OCI-M1 (cell line): ENCODE results near the gene CALHM4.

Experiments
- DNase-seq: peaks from one replicate; lab custom pipeline; 2025; lab: John Stamatoyannopoulos, UW

The CALHM4 gene, protein sequence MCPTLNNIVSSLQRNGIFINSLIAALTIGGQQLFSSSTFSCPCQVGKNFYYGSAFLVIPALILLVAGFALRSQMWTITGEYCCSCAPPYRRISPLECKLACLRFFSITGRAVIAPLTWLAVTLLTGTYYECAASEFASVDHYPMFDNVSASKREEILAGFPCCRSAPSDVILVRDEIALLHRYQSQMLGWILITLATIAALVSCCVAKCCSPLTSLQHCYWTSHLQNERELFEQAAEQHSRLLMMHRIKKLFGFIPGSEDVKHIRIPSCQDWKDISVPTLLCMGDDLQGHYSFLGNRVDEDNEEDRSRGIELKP

GRCh38 chr6:116553451-116553850 is at the start of gene CALHM4:
Gene CALHM4 (plus strand): TSS chr6:116553751. CDS start chr6:116553794, 43 bp downstream.
- no peak for DNase-seq

- no peak for DNase-seq
Measured at GRCh38 chr6:116507324-116507723, 46.2 kb upstream of the CALHM4 start.

GRCh38 chr6:116508527-116508926 is 45.0 kb upstream of the CALHM4 start:
- no peak for DNase-seq

DNA sequence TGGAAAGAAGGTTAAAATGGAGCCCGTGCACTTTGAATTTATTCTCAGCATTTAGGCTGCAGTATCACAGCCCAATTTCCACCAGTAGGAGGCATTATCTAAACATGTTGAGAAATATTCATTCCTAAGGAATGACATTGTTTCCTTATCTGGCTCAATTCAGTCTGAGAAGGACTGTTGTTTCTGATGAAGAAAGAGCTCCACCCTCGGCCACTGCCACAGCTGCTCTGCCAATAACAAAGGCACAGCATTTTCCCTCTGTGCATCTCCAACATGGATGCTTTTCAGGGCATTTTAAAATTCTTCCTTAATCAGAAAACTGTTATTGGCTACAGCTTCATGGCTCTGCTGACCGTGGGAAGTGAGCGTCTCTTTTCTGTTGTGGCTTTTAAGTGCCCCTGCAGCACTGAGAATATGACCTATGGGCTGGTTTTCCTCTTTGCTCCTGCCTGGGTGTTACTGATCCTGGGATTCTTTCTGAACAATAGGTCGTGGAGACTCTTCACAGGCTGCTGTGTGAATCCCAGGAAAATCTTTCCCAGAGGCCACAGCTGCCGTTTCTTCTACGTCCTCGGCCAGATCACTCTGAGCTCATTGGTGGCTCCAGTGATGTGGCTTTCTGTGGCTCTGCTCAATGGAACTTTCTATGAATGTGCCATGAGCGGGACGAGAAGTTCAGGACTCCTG is 42.0 kb upstream of the CALHM4 start, which contains the start of gene CALHM5:
Gene CALHM5, plus strand, starts transcription at position 216 of the 687 bp plus-strand sequence. Its CDS starts 58 bp downstream, at position 274.
- DNase-seq: peak; percentile 92

DNA sequence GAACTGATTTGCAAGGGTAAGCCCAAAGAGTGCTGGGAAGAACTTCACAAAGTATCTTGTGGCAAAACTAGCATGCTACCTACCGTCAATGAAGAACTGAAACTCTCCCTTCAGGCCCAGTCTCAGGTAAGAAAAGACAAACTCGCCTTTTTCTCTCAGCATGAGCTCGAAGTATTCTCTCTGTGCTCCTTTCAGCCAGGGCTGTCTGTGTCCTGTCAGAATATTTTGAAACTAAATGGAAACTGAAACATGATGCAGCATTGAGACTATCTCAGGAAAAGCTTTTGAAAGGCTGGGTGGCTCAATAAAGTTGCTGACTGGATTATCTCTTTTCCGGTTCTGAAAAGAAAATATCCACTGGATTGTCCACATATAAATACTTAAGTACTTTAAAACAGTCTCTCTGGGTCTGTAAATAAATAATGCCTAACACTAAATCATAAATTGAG is 41.4 kb upstream of the CALHM4 start:
- DNase-seq: peak; percentile 48

DNA sequence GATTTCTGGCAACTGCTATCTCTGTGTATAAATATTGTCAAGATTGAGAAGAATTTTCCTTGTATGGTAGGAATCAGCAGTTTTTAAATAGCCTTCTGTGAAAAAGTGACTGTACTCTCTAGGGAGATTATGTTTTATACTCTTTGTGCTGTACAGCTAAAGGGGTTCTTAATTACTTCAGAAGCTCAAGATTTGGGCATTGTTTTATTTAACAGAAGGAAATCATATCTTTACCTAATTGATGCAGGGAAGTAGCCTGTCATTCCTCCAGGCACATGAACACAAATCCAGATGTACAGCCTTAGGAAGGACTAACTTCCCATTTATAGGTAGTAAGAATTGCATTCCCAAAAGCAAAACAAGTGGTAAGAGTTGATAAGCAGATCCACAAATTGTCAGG is 40.8 kb upstream of the CALHM4 start:
- DNase-seq: no peak

- DNase-seq: no peak
Measured at GRCh38 chr6:116513224-116513875, 40.2 kb upstream of the CALHM4 start.

GRCh38 chr6:116514111-116514510 is 39.4 kb upstream of the CALHM4 start:
- DNase-seq: peak; percentile 23

DNA sequence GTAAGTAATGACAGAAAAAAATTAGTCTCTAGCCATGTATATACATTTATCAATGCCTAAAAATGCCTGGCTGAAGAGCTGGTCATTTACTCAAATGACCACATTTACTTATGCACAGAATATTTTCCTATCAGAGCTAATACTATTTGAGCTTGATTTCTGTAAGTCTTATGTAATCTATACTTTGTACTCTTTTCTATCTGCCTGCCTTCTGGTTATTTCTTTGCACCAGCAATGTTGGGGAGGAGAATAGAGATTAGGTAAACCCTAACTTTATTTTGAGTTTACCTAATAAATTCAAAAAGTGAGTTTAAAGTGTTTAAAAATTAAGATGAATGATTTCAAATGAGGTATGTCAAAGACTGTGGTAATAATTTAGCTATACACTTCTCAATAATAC is 38.4 kb upstream of the CALHM4 start:
- no peak for DNase-seq

DNA sequence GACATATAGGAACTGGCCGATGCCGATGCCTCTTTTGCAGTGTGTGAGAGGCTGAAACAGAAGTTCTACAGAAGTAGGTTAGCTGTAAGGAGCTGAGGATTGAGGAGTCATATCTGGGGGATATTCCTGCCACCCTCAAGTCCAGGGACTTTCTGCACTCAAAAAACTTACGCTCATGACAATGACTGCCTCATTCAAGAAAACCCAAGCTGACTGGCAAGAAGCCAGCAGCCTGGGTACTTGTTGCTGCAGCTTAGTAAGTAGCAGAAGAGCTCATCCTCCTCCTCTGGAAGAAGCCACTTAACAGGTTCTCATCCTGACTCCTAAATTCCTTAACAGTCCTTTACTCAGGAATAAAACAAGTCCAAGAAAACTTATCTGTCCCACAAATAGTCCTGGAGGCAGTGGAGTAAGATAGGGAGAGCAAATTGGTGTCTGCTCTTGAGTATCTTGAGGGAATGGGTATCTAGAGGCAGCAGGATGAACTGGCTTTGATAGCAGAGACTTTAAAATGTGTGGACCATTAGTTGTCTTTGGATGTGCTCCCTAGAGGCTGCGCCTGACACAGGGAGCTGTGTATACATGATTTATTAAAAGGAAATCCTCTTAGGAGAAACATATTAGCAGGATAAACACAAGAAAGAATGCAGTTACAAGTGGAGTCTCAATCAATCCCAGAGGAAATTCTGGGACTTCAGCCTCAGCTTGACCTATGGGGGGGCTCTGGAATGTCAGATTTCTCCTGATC is 34.8 kb upstream of the CALHM4 start:
- peak; percentile 27 for DNase-seq

DNA sequence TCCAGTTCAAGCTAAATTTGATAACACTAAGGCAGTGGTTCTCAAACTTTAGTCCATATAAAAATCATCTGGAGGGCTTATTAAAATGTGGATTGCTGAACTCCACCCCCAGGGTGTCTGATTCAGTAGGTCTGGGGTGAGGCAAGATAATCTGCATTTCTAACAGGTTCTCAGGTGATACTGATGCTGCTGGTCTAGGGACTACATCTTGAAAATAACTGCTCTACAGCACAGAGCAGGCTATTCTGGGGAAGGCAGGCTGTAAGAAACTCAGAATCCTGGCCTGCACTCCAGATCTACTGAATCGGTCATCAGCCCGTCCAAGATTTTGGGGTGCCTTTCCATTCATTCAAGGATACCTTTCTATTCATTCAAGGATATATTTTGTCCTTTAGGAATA is 30.7 kb upstream of the CALHM4 start:
- DNase-seq: no peak

GRCh38 chr6:116524236-116524635 is 29.3 kb upstream of the CALHM4 start:
- DNase-seq: no peak

GRCh38 chr6:116528133-116528532 is 25.4 kb upstream of the CALHM4 start:
- no peak for DNase-seq

DNA sequence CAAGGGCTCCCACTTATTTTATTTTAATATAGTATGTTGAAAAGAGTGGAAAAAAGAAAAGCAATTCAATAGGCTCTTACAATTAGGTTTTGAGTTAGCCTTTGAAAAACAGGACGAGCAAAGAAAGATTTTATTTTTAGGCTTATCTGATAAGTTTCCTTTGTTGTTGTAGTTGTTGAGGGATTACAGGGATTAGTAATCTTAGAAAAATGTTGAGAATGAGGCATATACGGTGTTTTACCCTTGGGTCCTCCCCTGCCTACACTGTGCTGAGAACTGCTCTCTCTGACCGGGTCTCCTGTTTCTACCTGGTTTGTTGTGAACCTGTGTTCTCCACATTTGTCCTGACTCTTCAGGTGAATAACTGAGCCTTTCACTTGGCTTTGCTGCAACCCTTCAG is 24.8 kb upstream of the CALHM4 start:
- DNase-seq: no peak

DNA sequence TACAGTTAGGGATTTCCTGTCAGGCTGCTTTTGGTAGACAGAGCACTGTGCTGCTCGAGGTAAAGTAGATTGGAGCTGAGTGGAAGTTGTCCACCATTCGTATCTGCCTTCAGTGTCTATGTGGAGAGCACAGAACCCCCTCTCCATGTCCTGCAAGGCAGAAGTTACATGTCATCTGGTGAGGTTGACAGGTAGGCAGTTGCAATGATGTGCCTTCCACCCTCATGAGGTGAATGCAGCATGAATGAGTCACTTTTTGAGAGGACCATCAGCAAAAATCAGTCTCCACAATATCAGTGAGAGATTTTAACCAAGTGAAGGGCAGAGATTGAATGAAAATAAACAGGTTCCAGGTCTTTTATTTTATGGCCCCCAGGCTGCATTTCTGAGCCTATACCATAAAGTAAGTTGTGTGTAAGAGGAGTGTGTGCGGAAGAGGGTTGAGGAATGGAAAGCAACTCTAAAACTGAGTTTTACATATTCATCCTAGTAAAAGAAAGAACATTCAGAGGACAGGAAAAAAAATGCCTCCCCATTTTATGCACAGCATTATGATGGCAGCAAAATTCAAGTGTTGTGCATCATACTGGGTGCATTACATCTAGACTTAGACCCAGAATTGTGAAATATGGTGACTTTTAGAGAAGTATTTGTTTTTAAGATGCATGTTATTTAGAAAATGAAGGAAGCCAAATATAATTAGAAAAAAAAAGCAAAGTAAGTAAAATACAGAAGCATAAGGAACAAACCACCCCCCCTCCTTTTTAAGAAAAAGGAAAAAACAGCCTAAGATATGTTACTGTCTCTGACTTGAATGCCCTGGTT is 23.9 kb upstream of the CALHM4 start:
- DNase-seq: no peak

DNA sequence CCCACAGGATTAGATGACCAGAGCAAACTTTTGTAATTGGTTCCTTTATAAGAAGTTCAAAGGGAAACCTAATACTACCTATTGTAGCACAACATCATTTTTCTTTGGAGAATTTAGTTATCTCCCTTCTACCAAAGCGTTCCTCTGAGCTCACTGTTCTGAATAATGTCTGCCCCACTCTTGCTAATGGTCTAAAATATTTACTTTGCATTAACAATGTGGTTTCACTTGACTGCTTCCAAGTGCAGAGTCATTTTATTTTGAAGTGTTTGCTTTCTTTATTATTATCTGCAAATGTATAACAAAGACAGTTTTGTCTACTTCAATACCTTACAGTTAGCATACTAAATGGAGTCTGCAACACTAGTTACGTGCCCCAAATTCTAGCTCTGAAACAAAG is 23.1 kb upstream of the CALHM4 start:
- no peak for DNase-seq

GRCh38 chr6:116531675-116532570 is 21.6 kb upstream of the CALHM4 start:
- peak; percentile 82 for DNase-seq

DNA sequence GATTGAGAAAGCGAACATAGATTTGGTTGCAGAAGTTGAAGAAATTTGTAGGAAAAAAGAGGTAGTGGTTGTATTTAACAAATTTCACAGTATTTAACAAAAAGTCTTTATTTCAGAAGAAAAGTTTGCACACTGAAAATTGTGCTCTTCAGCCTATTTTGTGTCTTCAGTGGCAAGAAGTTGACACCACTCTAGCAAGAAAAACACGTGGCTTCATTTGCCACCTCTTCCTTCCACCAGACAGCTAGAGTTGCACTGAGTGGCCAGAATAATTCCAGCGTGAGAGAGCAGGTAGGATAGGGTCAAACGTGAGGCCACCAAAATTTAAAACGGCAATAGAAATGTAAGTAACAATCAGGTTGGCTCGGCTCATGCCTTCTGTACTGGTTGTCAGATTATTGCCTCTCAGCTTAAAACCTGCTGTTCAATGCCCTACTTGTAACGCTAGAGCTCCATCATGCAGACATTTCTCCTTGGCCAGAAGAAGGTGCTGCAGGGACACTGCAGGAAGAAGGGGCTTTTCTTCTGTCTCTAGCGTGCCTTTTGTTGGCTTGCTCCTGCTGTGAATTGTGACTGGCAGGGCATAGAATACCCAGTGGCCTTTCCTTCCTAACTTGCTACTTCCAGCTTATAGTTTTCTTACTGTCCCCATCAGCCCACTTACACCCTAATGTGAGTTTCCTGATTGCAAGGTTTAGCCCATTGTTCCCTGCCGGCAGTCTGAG is 20.2 kb upstream of the CALHM4 start:
- peak; percentile 21 for DNase-seq

- DNase-seq: no peak
Measured at GRCh38 chr6:116535109-116535508, 18.4 kb upstream of the CALHM4 start.

- peak; percentile 85 for DNase-seq
Measured at GRCh38 chr6:116536216-116536621, 17.3 kb upstream of the CALHM4 start.
